ENCODE results near the gene MYO9A.

Gene MYO9A

GRCh38 chr15:71800835-71801745 is 316.9 kb downstream of the MYO9A start:
- no peaks in the 10 kb centered on the region for H3K4me1 Mint-ChIP-seq
- ATAC-seq = peak; percentile 56
- H3K27me3 Mint-ChIP-seq = peaks cover 26% of the 10 kb centered on the region
- H3K4me3 Mint-ChIP-seq = no peak overlapping the region
- H3K9me3 Mint-ChIP-seq = no peaks in the 10 kb centered on the region
- no peak overlapping the region for H3K27ac Mint-ChIP-seq
- DNase-seq = peak in 1 of 2 donors; percentile 16

DNA sequence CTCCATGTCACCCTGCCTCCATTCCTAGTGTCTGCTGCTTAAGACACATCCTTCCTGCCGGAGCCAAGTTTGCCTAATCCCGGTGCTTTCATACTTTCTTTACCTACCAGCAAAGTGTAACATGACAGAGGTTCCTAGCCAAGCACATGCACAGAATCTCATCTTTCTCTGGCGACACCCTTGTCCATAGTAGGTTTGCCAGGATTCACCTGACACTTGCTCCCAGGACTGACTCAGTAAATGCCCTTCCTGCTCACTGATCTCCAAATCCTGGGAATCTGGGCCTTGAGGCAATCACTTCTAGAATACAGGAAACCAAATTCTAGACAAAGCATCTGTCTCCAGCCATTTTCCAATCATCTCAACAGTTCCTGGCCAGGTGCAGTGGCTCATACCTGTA is 317.8 kb downstream of the MYO9A start:
- Mint-ChIP-seq H3K27me3 (peaks cover 18% of the 10 kb centered on the region), H3K4me1 (no peaks in the 10 kb centered on the region), H3K9me3 (no peaks in the 10 kb centered on the region), H3K27ac (no peak overlapping the region), H3K4me3 (no peak overlapping the region)
- no peak for ATAC-seq
- DNase-seq = no peak

- DNase-seq (no peak), ATAC-seq (no peak)
- no peaks in the 10 kb centered on the region for H3K9me3 Mint-ChIP-seq
- no peak overlapping the region for H3K27ac Mint-ChIP-seq
- no peaks in the 10 kb centered on the region for H3K4me1 Mint-ChIP-seq
- H3K4me3 Mint-ChIP-seq = no peak overlapping the region
- peaks cover 18% of the 10 kb centered on the region for H3K27me3 Mint-ChIP-seq
These were observed 319.3 kb downstream of the MYO9A start for GRCh38 chr15:71798641-71799040.

DNA sequence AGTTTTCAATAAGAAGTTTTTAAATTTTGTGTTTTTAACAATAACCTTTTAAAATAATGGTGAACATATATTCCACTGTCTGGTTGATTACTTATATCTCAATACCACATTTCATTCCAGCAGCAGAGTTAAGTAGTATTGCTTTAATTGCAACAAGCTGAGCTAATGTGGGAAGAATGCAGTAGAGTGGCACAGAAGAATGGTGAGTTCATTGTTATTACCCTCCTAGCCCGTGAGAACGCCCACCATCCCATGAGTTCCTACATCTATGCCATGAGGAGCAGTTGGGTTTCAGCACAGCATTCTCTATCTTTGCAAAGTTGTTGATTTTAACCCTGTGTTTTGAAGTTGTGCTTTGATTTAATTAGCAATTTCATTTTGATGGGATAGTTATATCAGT is 325.4 kb downstream of the MYO9A start:
- Mint-ChIP-seq H3K27me3 (no peaks in the 10 kb centered on the region), H3K4me1 (no peaks in the 10 kb centered on the region)
- no peak for DNase-seq

GRCh38 chr15:71791975-71792374 is 326.0 kb downstream of the MYO9A start:
- Mint-ChIP-seq H3K4me3 (no peak overlapping the region), H3K4me1 (no peaks in the 10 kb centered on the region), H3K27ac (no peak overlapping the region), H3K27me3 (no peaks in the 10 kb centered on the region), H3K9me3 (no peaks in the 10 kb centered on the region)
- DNase-seq = no peak
- no peak for ATAC-seq

More for the DNA sequence above, 325.4 kb downstream of the MYO9A start:
- Mint-ChIP-seq H3K27ac (no peak overlapping the region), H3K9me3 (no peaks in the 10 kb centered on the region), H3K4me3 (no peak overlapping the region)
- ATAC-seq = no peak

- ATAC-seq (no peak), DNase-seq (no peak)
- Mint-ChIP-seq H3K9me3 (no peaks in the 10 kb centered on the region), H3K27ac (no peak overlapping the region), H3K4me1 (no peaks in the 10 kb centered on the region), H3K4me3 (no peak overlapping the region), H3K27me3 (peaks cover 12% of the 10 kb centered on the region)
These were observed 327.9 kb downstream of the MYO9A start for GRCh38 chr15:71790081-71790480.

- ATAC-seq (no peak), DNase-seq (no peak)
- Mint-ChIP-seq H3K4me1 (no peaks in the 10 kb centered on the region), H3K27me3 (peaks cover 17% of the 10 kb centered on the region), H3K27ac (no peak overlapping the region), H3K4me3 (no peak overlapping the region), H3K9me3 (no peaks in the 10 kb centered on the region)
These were observed 328.3 kb downstream of the MYO9A start for GRCh38 chr15:71789616-71790015.

GRCh38 chr15:71788646-71789579 is 329.0 kb downstream of the MYO9A start:
- no peak overlapping the region for H3K27ac Mint-ChIP-seq
- peaks cover 19% of the 10 kb centered on the region for H3K27me3 Mint-ChIP-seq
- DNase-seq (no peak), ATAC-seq (no peak)
- no peak overlapping the region for H3K4me3 Mint-ChIP-seq
- H3K4me1 Mint-ChIP-seq = no peaks in the 10 kb centered on the region
- H3K9me3 Mint-ChIP-seq = no peaks in the 10 kb centered on the region

GRCh38 chr15:71786673-71787072 is 331.3 kb downstream of the MYO9A start:
- DNase-seq (no peak), ATAC-seq (no peak)
- H3K4me1 Mint-ChIP-seq = no peaks in the 10 kb centered on the region
- no peaks in the 10 kb centered on the region for H3K9me3 Mint-ChIP-seq
- H3K27me3 Mint-ChIP-seq = peaks cover 19% of the 10 kb centered on the region
- H3K27ac Mint-ChIP-seq = peak overlapping the region; percentile 30 to 50
- no peak overlapping the region for H3K4me3 Mint-ChIP-seq

DNA sequence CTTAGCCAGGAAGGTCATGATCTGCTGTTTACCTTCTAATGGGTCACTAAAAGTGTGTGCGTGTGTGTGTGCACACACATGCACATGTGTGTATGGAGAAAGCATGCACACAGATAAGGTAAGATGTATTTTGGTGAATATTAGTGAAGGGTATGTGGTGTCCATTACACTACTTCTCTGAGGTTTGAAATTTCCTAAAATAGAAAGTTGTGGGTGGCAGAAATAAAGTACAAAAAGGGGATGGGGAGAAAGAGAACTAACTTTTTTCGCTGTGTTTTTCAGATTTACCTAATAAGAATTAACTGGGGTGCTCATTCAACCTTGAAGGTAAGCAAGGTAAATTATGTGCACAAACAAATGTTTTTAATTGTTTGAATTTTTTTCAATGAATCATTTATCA is 332.0 kb downstream of the MYO9A start:
- H3K9me3 Mint-ChIP-seq = no peaks in the 10 kb centered on the region
- peaks cover 23% of the 10 kb centered on the region for H3K27me3 Mint-ChIP-seq
- DNase-seq (no peak), ATAC-seq (no peak)
- H3K27ac Mint-ChIP-seq = no peak overlapping the region
- no peak overlapping the region for H3K4me3 Mint-ChIP-seq
- no peaks in the 10 kb centered on the region for H3K4me1 Mint-ChIP-seq

DNA sequence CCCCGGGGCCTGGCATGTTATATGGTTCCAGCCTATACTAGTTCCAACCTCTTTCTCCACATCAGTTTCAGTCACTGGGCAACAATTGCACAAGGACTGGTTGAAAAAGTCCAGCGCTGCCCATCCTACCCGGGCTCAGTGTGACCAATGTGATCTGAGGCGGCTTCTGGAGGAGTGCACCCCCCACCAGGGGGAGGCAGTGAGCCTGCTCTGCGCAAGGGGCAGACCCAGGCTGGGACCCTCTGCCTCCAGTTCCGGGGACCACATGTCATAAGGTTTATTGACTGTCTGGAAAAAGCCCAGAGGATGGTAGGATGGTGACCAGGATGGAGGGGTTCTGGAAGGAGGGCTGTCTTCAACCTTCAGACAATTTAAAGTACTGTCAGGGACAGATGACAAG is 333.2 kb downstream of the MYO9A start:
- peak in 1 of 2 donors; percentile 8 for DNase-seq
- H3K4me3 Mint-ChIP-seq = no peak overlapping the region
- no peak for ATAC-seq
- H3K27me3 Mint-ChIP-seq = peaks cover 34% of the 10 kb centered on the region
- no peak overlapping the region for H3K27ac Mint-ChIP-seq
- no peaks in the 10 kb centered on the region for H3K9me3 Mint-ChIP-seq
- H3K4me1 Mint-ChIP-seq = peaks cover 7% of the 10 kb centered on the region

DNA sequence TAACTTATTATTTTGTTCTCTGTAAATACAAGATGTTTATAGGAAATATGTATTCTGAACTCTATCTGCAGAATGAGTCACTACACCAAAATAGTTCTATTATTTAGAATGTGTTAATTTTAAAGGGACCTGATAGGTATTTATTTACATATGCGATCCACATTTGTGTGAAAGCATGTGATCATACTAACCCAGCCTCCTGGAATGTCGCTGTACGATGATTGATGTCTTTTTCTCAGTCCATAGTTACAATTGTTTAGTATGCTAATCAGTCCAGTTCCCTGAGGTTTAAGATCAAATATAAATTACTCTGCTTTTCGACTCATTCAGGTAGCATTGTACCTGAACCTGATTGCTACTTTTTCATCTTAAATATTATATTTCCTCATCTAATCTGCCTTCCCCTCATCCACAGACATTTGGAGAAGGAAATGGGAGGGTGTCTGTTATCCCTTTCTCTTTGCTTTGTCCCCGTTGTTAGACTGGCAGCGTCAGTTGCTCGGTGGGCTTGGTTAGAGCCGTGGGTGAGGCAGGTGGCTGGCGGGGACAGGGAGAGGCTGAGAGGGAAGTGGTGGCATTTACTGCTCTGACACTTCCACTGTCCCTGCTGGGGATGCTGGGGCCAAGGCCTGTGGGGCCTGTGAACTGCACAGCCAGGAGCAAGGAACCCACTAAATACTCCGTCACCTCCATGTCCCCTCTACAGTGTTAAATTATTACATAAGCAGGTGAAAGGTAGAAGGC is 335.4 kb downstream of the MYO9A start:
- no peak for ATAC-seq
- Mint-ChIP-seq H3K9me3 (no peaks in the 10 kb centered on the region), H3K27me3 (peaks cover 34% of the 10 kb centered on the region), H3K4me3 (no peak overlapping the region), H3K27ac (no peak overlapping the region), H3K4me1 (peaks cover 7% of the 10 kb centered on the region)
- no peak for DNase-seq

GRCh38 chr15:71781965-71782265 is 336.0 kb downstream of the MYO9A start:
- ATAC-seq (no peak), DNase-seq (no peak)
- Mint-ChIP-seq H3K27ac (no peak overlapping the region), H3K4me1 (peaks cover 7% of the 10 kb centered on the region), H3K27me3 (peaks cover 34% of the 10 kb centered on the region), H3K4me3 (no peak overlapping the region), H3K9me3 (no peaks in the 10 kb centered on the region)

DNA sequence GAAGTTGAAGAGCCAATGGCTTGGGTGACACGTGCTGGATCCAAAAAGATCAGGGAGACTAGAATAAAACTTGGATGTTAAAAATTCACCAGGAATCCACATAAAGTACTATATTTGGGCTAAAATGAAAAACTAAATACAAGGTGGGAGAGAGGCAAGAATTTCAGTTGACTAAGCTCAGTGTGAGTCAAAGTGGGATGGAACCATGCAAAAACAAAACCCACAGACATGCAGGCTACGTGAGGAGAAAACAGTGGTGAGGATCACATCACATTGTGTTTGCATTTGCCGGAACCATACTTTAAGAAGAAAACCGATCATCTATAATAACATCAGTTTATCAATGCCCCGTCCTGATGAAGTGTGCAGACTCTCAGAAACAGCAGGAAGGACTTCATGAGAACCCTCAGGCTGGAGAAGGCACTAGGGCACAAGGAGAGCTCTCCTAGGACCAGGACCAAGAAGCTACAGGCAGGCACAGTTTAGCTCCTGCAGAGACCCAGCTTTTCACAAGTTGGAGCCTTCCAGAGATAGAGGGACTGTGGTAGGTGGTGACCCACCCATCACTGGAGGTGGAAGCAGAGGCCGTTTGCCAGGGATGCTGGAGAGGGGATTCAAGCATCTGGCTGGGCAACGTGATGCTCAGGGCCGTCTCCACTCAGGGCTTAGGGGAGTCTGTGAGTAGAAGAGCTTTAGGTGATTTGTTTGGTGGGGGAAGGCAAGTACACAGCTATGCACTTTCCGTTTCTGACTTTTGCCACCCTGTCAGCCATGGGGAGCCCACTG is 336.6 kb downstream of the MYO9A start:
- no peak overlapping the region for H3K4me3 Mint-ChIP-seq
- H3K27me3 Mint-ChIP-seq = peaks cover 34% of the 10 kb centered on the region
- ATAC-seq (no peak), DNase-seq (no peak)
- H3K27ac Mint-ChIP-seq = no peak overlapping the region
- H3K9me3 Mint-ChIP-seq = no peaks in the 10 kb centered on the region
- peaks cover 7% of the 10 kb centered on the region for H3K4me1 Mint-ChIP-seq

Data from stimulated activated naive CD8-positive, alpha-beta T cell treated with anti-CD3 and anti-CD28 coated beads, Interleukin-15, amount 100 ng/mL, for 72 hours (primary cell).